T47D (cell line): ENCODE measurements around the gene RTL1.

ENCODE experiments used
- DNase-seq, 2 experiments: peaks; one replicate each; pipeline versions ENCODE4 v3.0.0 to v3.0.0-alpha.2; 2011 to 2012; ENCODE audit warnings: low read depth in 1 of 2, low spot score in 1 of 2
- JUND ChIP-seq: IDR thresholded peaks from 2 replicates; pipeline ENCODE4 v1.6.1; 2012; ENCODE audit warnings: low read depth
- in situ Hi-C: cut with HindIII; loops from 2 replicates; pipeline ENCODE4 v1.10.0; 2016; ENCODE audit warnings: low sequenced_read_pairs, low pct_unique_long_range_greater_than_20kb

RTL1 gene

GRCh38 chr14:100903672-100904185 is at the start of gene RTL1:
TSS of gene RTL1 (minus strand) at chr14:100903722. CDS start at chr14:100884788, 18,934 bp downstream.
- DNase-seq = no peak
- in situ Hi-C loops = no loop called here
- TF ChIP-seq JUND = no peak

- in situ Hi-C loops = no loop called here
- TF ChIP-seq JUND = no peak
- no peak for DNase-seq
Measured at GRCh38 chr14:100950024-100950423, 46.5 kb upstream of the RTL1 start.

GRCh38 chr14:100944052-100944451 is 40.5 kb upstream of the RTL1 start:
- DNase-seq = no peak
- no peak for TF ChIP-seq JUND
- in situ Hi-C loops = no loop called here

- in situ Hi-C loops = no loop called here
- no peak for TF ChIP-seq JUND
- no peak for DNase-seq
Measured at GRCh38 chr14:100930270-100930669, 26.7 kb upstream of the RTL1 start.

GRCh38 chr14:100915560-100915959 is 12.0 kb upstream of the RTL1 start:
- TF ChIP-seq JUND = no peak
- no peak for DNase-seq
- in situ Hi-C loops = no loop called here

GRCh38 chr14:100914597-100915021 is 11.1 kb upstream of the RTL1 start:
- no peak for TF ChIP-seq JUND
- in situ Hi-C loops = no loop called here
- no peak for DNase-seq

GRCh38 chr14:100911665-100912316 is 8.3 kb upstream of the RTL1 start:
- DNase-seq = no peak
- no peak for TF ChIP-seq JUND
- in situ Hi-C loops = no loop called here

- DNase-seq = no peak
- TF ChIP-seq JUND = no peak
- in situ Hi-C loops = no loop called here
Measured at GRCh38 chr14:100910888-100911664, 7.6 kb upstream of the RTL1 start.

- in situ Hi-C loops = no loop called here
- no peak for TF ChIP-seq JUND
- DNase-seq = no peak
Measured at GRCh38 chr14:100909439-100909838, 5.9 kb upstream of the RTL1 start.

GRCh38 chr14:100907240-100907639 is 3.7 kb upstream of the RTL1 start:
- no peak for DNase-seq
- TF ChIP-seq JUND = no peak
- in situ Hi-C loops = no loop called here

GRCh38 chr14:100906420-100906819 is 2.9 kb upstream of the RTL1 start:
- in situ Hi-C loops = no loop called here
- no peak for DNase-seq
- no peak for TF ChIP-seq JUND

- no peak for DNase-seq
- in situ Hi-C loops = no loop called here
- TF ChIP-seq JUND = no peak
Measured at GRCh38 chr14:100905166-100905565, 1.6 kb upstream of the RTL1 start.
